Myocyte (in vitro differentiated cells): Measurements from ENCODE around the gene UNK. TPM values are rescaled to one million over a fixed set of nuclear protein-coding genes. Genes with fewer than 3 reads are reported as not detected.
"Not testable (repeated sequence)": the region's sequence is repeated elsewhere in the genome, so short reads cannot be mapped to it uniquely, and the experiment has no call there.

ENCODE experiments used
- DNase-seq: peaks from one replicate; pipeline ENCODE4 v3.0.0-alpha.2; 2012; ENCODE audit warnings: low read depth
- total RNA-seq: library from RNA; depleted of rRNA; stranded (reverse); fragments of >200 nt; gene quantifications from 2 replicates; pipeline ENCODE4 v1.2.3, GENCODE V29; 2014

The UNK gene
- total RNA-seq, 1 donor from 2014 or later = 12.7 TPM

DNA sequence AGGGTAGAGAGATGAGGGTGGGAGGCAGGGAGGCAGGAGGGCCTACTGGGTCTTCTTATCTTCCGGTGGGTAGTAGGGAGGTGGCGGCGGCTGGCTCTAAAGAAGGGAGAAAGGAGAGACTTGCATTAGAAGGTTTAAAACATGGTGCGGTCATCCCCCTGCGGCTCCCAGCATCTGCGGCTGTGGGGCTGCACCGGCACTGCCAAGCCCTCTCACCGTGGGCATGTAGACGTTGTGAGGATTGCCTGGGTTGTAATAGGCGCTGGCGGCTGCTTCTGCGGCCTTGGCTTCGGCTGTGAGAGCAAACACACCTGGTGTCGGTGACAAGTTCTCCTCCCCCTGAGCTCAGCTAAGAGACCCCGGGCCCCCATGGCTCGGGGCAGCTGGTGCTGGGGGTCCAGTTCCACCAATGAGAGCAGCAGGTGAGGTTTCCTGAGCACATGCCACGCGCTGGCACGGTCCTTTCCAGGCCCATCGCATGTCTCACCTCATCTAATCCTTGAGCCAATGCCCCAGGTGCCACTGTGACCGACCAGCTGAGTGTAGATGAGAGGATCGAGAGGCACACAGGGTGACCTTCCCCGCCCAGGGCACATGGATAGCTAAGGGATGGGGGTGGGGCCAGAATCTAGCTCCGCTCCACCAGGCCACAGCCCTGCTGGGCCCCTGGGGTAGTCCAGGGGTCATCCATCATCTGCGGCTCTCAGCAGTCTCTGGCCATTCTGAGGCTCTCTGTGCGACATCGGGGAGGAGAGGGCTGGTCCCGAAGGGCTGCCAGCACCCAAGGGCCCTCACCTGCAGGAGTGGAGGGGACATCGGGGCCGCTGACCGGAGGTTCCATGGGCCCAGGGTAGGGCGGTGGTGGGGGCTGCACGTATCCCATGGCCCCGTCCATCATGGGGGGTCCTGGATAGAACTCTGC lies 62.3 kb downstream of the UNK start:
- no peak for DNase-seq

DNA sequence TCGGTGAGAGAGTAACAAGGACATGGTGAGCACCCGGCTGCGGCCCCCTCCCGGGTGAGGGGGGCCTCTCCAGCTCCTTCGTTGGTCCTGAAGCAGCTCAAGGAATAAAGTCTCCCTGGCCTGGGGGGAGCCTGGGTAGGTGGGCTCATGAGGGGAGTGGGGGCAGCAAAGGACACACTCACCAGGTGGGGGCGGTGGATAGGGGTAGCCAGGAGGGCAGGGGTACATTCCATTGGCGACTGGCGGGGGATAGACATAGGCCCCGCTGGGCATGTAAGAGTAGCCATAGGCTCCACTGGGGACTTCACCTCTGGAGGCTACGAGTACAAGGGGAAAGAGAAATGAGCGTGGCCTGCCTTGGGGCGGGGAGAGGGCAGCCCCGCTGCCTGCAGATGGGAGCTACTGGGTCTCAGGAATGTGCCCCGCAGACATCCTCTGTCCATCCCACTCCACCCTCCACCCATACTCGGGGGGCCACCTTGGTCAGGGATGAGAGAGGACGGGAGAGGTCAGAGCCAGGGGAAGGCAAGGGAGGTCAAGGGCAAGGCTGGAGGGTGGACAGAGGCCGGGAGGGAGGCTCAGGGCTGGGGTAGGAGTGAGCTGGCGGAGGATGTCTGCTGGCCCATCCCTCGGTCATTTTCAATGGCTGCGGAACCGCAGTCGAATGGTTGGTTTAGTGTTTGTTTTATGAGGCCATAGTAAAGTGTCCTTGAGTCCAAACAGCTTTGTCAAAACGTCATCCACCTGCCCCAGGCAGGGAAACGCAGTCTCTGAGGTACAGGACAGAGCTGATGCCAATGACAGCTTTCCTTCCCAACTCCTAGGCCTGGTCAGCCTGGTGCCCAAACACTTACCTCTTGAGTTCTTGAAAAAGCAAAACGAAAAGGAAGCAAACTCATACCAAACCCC lies 63.3 kb downstream of the UNK start:
- DNase-seq = no peak

DNA sequence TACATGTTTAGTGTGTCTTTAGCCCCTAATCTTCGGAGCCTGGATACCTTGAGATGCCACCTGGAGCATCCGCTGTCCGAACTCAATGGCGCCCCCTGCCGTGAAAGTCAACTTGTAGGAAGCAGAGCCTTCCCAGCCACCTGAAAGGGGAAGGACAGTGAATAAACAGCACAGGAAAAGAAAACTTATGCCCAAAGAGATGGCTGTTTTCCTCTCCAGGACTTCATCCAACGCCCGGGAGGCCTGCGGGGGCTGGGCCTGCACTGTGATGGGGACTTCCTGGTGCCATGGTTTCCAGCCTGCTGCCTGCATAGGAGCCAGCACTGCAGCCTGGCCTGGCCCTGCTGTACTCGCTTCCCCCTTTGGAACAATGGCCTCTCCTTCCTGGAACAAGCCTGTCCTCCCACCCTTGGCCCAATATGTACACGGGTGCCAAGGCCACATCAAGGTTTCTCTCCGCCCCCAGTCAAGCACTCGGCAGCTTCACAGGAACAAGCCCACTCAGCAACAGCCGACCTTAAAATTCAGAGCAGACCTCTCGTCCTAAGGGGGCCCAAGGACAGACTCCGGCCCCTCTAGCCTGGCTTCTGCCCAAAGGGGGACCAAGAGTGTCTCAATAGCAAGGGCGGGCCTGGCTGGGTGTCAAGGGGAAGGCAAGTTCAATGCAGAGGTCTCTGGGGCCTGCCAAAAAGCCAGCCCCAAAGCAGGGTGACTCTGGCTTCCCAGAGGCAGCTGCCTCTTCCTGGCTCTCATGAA lies 64.1 kb downstream of the UNK start:
- DNase-seq = no peak

DNA sequence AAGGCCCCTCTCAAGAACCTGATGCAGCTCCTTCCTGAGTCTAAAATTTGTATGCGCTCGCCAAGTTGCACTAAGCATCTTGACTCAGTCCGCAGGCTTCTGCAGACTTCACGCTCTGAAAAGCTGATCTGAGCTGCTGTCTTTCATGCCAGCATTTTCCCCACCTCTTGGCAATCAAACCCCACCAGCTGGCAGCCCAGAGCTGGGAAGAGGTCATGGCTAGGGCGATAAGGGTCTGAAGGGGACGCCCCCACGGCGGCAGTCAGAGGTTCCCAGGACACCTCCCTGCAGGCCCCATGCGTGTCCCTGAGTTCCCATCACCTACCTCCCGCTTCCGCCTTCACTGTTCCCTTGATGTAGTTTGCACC lies 64.7 kb downstream of the UNK start:
- no peak for DNase-seq

DNA sequence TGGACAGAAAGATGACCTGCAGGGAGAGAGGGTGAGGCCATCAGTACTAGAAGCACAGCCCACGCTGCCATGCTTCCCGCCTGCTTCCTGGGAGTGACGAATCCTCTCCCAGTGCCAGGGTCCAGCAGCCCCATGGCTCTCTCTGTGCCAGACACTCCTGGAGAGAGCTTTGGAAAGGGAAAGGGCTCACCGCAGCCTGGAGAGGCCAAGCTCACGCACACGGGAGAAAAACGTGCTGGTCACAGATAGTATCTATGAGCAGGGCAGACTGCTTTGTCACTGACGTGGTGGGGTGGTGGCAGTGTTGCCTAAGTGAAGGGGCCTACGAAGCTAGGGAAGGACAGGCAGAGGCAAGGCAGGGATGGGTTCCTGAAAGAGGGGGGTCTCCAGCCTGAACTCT lies 65.1 kb downstream of the UNK start:
- DNase-seq = no peak

DNA sequence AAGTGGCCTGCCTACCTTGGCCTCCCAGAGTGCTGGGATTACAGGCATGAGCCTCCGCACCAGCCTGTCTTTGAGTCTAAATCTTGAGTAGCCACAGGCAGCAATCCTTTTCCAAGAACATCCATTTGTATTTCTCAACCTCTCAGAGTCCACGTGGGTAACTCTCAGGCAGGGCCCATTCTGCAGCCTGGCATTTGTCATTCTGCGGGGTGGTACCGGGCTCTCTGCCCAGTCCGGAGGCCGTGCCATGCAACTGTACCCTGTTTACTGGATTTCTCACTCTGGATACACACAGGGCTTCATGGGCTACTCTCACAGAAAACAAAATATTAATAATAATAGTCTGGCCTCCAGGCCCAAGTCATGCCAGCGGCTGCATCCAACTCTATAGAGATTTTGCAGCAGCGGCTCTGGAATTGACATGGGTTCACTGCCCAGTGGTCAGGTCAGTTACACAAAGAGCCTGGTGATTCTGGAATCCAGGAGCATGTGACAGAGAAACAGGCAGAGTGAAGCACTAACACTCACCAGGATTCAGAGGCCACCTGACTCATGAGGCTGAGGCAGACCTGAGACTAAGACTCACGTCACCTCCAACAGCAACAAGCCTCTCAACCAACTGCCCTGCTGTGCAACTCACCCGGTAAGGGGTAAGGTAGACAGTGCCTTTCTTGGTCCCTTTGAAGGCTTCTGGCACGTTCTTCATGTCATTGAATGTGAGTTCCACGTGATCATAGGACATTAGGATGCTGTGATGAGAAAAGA lies 66.5 kb downstream of the UNK start:
- DNase-seq = peak; percentile 23

DNA sequence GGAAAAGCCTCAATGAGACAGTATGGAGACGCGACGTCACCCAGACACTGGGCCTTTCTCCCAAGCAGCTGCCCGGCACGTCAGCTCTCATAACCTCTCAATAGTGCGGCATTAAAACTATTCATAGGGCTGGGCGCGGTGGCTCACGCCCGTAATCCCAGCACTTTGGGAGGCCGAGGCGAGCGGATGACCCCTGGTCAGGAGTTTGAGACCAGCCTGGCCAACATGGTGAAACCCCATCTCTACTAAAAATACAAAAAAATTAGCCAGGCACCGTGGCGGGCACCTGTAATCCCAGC lies 67.0 kb downstream of the UNK start:
- DNase-seq = not testable (repeated sequence)

DNA sequence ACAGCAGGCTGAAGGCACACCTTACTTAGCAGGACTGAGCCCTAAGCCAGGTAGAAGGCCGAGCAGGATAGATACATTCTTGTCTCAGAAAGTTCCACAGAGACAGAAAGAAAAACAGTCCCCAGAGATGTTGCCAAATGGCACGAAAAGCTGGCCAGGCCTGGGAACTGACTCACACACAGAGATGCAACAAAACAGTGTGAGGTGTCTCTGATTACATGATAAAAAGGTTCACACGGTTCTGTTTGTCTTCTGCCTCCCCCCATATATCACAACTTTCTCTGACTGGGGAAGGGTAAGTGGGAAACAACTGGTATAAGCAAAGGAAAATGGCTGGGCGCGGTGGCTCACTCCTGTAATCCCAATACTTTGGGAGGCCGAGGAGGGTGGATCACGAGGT lies 68.8 kb downstream of the UNK start:
- DNase-seq = peak; percentile 51

DNA sequence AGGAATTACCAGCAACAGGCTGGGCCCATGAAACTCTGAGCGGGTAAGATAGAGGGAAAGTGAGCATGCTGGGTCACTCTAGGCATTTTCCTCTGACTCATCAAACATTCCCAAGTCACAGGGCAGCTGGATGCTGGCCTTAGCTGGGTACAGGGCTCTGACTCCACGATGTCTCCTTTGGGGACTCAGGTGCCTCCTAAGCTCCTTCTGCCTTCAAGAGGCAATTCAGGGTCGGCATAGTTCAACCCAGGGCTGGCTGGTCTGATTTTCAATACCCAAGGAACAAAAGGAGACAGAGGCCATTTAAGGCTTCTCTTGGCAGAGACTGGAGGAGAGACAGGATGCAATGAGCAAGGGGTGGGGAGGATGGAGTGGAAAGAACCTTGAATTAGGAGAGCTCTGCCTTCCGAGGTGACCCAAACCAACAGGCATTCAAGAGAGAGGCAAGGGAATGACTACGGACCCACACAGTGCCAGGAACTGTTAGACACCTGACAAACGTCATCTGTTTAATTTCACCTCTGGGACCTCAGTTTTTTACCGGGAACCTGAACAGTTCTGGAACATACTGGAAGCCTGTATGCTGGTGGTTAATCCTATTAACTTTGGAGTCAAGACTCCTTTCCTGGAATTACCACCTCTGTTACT lies 69.6 kb downstream of the UNK start:
- DNase-seq = peak; percentile 83

DNA sequence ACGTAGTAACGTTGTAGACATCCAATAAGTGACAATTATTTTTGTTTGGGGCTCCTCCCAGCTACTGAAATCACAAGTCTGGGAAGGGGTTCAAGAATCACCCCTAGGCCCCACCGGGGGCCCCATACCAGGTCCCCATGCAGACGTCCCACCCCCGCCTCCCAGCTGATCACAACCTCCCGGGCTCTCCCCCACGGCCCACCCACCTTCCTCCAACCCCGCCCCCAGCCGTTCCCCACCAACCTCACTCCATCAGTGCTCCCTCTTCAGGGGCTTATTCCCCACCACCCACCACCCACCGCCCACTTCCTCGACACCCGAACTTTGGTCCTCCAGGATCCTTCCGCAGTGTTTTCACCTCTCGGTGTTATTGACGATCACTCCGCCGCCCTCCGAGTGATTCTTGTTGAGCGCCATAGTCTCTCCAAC lies 70.3 kb downstream of the UNK start:
- DNase-seq = no peak

DNA sequence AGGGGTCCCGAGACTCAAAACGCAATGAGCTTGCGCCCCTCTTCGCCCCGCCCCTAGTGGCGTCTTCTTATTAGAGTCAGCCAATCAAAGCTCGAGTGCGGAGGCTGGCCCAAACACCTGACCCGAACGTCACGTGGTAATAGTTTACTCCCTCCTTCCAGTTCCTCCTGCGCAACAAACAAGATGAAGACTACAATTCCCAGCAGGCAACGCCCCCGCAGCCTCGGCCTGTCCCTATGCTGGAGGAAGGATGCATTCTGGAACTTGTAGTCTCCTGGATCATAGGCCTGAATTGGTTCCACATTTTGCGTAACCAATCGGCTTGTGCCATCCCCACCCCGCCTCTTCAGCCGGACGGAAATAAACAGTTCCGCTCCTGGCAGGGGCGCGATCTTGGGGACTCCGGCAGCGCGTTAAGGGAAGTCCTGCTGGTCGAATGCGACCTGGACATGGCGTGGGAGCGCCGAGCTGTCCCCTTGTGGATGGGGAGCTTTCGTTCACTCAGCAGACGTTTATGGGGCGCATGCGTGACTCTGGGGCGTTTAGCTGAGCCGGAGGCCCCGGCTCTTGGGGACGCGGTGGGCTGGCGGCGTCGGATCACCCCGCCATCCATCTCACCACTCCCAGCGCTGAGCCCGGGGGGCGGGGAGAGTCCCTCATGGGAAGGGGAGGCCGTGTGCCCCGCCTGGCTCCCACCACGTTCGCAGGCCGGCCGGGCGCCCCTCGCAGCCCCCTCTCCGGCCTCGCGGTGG lies 70.9 kb downstream of the UNK start, which contains the start of gene WBP2:
WBP2 (minus strand) TSS at position 26 of the 752 bp plus-strand sequence. CDS start 38 bp downstream, outside the sequence.
- DNase-seq = peak; percentile 100

DNA sequence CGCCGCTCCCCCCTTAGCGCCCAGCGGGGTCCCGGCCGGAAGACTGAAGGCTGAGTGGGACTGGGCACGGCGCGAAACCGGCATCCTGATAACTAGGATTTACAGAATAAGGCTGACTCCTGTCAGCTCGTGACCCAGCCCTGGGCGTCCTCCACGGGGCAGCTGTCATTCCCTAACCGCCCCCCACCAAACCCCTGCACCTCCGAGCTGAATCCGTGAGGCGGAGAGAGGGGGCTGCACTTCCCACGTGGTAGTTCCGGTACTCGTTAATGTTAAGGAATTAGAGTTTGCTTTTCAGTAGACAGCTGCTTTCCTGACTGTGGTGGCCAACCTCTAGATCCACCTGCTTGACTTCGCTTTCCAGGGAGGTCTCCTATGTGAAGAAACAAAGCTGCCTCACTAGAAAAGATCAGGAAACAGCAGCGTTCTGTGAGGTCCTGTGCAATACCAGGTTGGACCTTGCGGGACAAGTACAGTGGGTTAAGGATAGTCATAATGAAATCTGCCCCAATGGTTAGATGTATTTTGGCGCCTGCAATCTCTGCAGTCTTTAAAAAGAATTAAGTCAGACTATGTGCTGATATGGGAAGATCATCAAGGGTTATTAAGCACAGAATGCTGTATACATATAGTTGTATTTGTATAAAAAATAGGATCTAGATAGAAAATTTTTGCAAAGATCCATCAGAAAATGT lies 71.6 kb downstream of the UNK start:
- no peak for DNase-seq

DNA sequence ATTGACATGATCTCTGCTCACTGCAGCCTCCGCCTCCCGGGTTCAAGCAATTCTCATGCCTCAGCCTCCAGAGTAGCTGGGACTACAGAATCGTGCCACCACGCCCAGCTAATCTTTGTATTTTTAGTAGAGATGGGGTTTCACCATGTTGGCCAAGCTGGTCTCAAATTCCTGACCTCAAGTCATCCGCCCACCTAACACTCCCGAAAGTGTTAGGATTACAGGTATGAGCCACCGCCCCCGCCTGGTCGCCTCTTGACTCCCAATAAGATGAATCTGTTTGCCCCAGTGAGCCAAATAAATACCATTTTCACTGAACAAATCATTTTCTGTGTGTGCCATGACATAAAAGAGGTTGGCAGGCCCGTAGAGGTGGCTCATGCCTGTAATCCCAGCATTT lies 74.8 kb downstream of the UNK start:
- not testable (repeated sequence) for DNase-seq

DNA sequence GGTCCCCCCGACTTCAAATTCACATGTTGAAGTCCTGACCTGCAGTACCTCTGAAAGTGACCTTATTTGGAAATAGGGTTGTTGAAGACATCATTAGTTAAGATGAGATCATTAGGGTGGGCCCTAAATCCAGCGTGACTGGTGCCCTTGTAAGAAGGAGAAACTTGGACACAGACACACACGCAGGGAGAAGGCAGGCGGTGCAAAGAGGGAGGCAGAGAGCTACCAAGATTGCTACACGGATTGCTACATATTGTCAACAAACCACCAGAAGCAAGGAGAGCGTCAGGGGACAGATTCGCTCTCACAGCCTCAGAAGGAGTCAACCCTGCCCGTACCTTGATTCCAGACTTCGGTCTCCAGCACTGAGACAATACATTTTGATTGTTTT lies 77.3 kb downstream of the UNK start:
- DNase-seq = no peak

DNA sequence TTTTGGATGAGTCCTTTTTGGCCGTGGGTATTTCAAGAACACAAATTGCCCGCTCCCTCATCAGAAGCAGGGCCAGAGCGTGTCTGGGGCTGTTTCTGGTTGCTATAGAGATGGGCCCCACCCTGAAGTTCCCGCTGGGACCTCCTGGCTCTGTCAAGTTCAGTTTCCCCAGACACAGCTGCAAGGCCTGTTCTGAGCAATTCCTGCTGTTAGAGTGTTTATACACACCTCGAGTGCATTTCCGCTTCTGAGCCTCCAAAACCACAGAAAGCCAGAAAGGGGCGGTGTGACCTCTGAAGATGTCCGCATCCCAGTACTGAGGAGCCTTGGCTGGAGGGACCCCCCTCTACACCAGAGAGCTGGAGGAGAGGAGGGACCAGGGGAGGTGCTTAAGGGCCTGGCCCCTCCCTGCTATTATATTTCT lies 79.9 kb downstream of the UNK start:
- DNase-seq = peak; percentile 58

DNA sequence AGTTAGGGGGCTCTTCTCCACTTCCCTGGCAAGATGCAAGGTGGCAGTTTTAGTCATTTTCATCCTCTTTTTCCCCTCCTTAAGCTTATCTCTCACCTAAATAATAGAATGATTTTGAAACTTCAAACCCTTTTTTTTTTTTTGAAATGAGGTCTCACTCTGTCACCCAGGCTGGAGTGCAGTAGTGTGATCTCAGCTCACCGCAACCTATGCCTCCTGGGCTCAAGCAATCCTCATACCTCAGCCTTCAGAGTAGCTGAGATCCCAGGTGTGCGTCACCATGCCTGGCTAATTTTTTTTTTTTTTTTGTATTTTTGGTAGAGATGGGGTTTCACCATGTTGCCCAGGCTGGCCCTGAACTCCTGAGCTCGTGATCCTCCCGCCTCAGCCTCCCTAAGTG lies 80.3 kb downstream of the UNK start:
- DNase-seq = not testable (repeated sequence)

DNA sequence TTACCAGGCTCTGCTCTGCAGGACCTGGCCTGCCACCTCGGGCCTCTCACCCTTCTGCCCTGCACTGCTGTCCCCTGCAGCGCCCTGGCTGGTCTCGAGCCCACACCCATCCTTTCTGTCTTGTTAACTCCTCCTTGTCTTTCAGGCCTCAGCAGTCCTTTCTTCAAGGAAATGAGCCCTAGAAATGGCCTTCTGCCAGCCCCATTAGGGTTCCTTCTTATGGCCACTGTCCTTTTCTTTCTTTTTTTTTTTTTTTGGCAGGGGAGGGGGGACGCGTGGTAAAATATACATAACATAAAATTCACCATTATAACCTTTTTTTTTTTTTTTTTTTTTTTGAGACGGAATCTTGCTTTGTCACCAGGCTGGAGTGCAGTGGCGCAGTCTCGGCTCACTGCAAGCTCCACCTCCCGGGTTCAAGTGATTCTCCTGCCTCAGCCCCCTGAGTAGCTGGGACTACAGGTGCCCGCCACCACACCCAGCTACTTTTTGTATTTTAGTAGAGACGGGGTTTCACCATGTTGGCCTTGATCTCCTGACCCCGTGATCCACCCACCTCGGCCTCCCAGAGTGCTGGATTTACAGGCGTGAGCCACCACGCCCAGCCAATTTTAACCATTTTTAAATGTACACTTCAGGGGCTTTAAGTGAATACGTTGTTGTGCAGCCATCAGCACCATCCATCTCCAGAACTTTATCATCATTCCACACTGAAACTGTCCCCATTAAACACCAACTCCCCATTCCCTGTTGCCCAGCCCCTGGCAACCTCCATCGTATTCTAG lies 81.0 kb downstream of the UNK start:
- not testable (repeated sequence) for DNase-seq

DNA sequence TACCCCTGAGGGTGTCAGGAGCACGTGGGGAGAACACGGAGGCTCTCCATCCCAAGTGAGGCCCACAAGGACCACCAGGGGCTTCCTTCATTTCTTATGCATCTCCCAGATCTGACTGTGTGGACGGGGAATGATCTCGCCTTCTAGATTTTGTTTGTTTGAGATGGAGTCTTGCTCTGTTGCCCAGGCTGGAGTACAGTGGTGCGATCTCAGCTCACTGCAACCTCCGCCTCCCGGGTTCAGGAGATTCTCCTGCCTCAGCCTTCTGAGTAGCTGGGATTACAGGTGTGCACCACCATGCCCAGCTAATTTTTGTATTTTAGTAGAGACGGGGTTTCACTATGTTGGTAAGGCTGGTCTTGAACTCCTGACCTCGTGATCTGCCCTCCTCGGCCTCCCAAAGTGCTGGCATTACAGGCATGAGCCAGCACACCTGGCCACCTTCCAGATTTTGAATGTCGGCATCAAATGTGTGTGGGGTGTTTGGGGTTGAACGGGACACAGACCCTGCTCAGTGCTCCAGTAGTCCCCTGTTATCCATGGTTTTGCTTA lies 84.2 kb downstream of the UNK start:
- not testable (repeated sequence) for DNase-seq
